Activated CD8-positive, alpha-beta memory T cell treated with anti-CD3 and anti-CD28 coated beads, Interleukin-2, amount 10 ng/mL, durations not matched to agents 7 days and 5 days (primary cell): Measurements from ENCODE around the gene MYBPHL. TPM values are rescaled to one million over a fixed set of nuclear protein-coding genes. Genes with fewer than 3 reads are reported as not detected.
"Not testable (repeated sequence)": the region's sequence is repeated elsewhere in the genome, so short reads cannot be mapped to it uniquely, and the experiment has no call there.

Experiments
- ATAC-seq: fragments of 150-1000 bp; cut with Tn5 transposase; one replicate; pipeline ENCODE4 v1.10.0; 2021; ENCODE audit warnings: moderate library complexity
- CTCF ChIA-PET: fragments of 350-600 bp; sonication (Branson Sonifier 250); formaldehyde crosslinking; loops from one replicate; lab custom pipeline; 2021; ENCODE audit warnings: antibody characterized with exemption; lab: Charles Lee
- DNase-seq: peaks from one replicate; pipeline ENCODE4 v3.0.0-alpha.2; 2020
- H3K27ac Mint-ChIP-seq: one replicate; pipeline ENCODE4 v1.8.0; 2021; ENCODE audit warnings: mild to moderate bottlenecking, mixed read lengths
- H3K27me3 Mint-ChIP-seq: one replicate; pipeline ENCODE4 v1.8.0; 2021; ENCODE audit warnings: mixed read lengths
- H3K36me3 Mint-ChIP-seq: one replicate; pipeline ENCODE4 v1.8.0; 2021; ENCODE audit warnings: mild to moderate bottlenecking, mixed read lengths
- H3K4me1 Mint-ChIP-seq: one replicate; pipeline ENCODE4 v1.8.0; 2021; ENCODE audit warnings: mixed read lengths
- H3K4me3 Mint-ChIP-seq: one replicate; pipeline ENCODE4 v1.8.0; 2021; ENCODE audit warnings: mild to moderate bottlenecking, moderate library complexity, mixed read lengths
- H3K9me3 Mint-ChIP-seq: one replicate; pipeline ENCODE4 v1.8.0; 2022; ENCODE audit warnings: low read depth, mixed read lengths
- total RNA-seq, 2 experiments: library from RNA; stranded (reverse); gene quantifications; one replicate each; pipeline ENCODE4 v1.2.3, GENCODE V29; 2021

Gene MYBPHL
- total RNA-seq, 2 experiments from 2014 or later = not detected

DNA sequence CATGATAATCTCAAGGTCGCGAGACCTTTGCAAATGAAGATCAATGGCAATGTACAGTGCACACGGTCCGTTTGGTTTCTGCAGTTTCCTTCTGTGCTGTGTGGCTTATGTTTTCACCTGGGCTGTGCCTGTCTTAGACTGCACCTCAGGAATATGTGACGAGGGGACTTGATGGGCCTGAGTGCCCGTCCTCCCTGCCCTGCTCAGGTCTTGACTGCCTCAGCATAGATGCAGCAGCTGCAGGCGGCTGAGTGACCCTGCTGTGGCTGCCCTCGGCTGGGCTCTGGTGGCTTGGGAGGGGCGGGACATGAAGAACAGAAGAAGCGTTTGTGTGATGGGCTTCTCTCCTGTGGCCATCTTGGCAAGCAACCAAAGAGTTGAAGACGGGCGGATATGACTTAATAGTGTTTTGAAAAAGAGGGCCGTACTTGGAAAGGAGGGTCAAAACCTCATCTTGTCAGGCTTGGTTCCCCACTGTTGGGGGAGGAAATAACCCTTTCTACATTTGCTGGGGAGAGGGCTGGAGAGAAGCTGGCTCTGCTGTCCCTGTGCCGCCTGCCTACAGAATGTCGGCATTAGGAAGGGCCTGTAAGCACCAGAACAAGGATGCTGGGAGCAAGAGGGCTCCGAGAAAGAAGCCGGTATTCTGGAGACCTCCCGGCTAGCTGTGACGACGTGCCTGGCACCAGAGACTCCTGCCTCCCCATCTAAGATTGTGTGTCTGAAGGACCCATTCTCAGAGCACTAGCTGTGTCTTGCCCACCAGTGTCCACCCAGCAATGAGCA is 7.1 kb downstream of the MYBPHL start:
- H3K36me3 Mint-ChIP-seq = no peaks in the 10 kb centered on the region
- no peak overlapping the region for H3K27ac Mint-ChIP-seq
- peaks cover 22% of the 10 kb centered on the region for H3K27me3 Mint-ChIP-seq
- no peak for DNase-seq
- ATAC-seq = no peak
- H3K4me3 Mint-ChIP-seq = no peak overlapping the region
- peaks cover 5% of the 10 kb centered on the region for H3K4me1 Mint-ChIP-seq
- CTCF ChIA-PET = no interaction called here
- no peaks in the 10 kb centered on the region for H3K9me3 Mint-ChIP-seq

GRCh38 chr1:109298666-109299557 is 7.9 kb downstream of the MYBPHL start:
- no peak overlapping the region for H3K4me3 Mint-ChIP-seq
- H3K4me1 Mint-ChIP-seq = peaks cover 5% of the 10 kb centered on the region
- no peaks in the 10 kb centered on the region for H3K36me3 Mint-ChIP-seq
- H3K27ac Mint-ChIP-seq = no peak overlapping the region
- DNase-seq (no peak), ATAC-seq (no peak)
- no peaks in the 10 kb centered on the region for H3K9me3 Mint-ChIP-seq
- CTCF ChIA-PET = no interaction called here
- peaks cover 30% of the 10 kb centered on the region for H3K27me3 Mint-ChIP-seq

DNA sequence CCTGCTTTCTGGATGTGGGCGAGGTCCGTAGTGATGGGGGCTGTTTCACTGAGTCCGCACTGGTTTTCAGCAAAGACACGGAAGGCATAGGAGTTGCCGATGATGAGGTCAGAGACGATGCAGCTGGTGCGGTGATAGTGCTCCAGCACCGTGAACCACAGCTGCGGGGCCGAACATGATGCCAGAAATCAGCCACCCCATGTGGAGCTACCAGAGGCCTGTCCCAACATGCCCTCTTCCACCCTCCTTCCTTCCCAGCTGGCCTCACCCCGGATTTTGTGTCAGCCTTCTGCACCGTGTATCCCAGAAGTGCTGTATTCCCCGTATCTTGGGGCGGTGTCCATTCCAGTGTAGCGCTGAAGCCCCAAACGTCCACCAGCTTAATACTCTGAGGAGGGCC is 10.0 kb downstream of the MYBPHL start:
- Mint-ChIP-seq H3K9me3 (no peaks in the 10 kb centered on the region), H3K4me3 (no peak overlapping the region), H3K4me1 (peaks cover 5% of the 10 kb centered on the region), H3K36me3 (no peaks in the 10 kb centered on the region), H3K27ac (no peak overlapping the region), H3K27me3 (peaks cover 39% of the 10 kb centered on the region)
- CTCF ChIA-PET = interaction anchor here (0.8 to 2.0 kb wide), 3 partner anchors 9 to 237 kb away, joined by 3 to 6 read pairs (median 4); no protein-coding TSS in a partner anchor
- no peak for ATAC-seq
- DNase-seq = no peak

DNA sequence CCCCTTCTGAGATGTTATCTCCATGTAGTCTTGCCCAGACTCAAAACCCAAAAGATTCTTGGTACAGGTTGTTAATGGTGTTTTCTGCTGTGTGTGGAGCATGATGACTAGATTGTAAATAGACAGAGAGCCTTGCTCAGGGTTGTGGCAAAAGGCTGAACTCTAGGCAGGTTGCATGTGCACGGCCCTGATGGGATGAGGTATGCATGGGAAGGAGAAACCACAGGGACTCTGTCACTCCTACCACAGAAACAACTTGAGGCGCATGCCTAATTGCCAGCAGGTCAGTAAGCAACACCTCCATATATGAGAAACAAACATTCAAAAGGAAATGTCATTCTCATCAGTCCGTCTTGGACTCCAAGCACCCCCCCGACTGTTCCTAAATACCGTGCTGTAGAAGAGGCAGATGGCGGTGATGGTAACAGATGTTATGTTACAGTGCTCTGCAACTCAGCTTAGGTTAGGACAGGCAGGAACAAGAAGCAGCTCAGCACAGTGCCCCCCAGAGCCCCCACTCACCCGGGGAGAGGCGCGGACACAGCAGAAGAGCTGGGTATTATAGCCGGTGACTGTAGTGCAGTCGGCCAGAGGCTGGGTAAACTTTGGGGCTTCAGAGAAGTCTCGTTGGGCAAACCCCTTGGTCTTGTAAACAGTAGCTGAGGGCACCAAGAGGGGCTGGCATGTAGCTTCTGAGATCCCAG is 10.9 kb downstream of the MYBPHL start:
- DNase-seq (no peak), ATAC-seq (no peak)
- H3K27ac Mint-ChIP-seq = no peak overlapping the region
- no peaks in the 10 kb centered on the region for H3K9me3 Mint-ChIP-seq
- H3K4me1 Mint-ChIP-seq = peaks cover 5% of the 10 kb centered on the region
- CTCF ChIA-PET = interaction anchor here (1.3 to 2.0 kb wide), 2 partner anchors 11 to 238 kb away, joined by 4 to 6 read pairs; no protein-coding TSS in a partner anchor
- no peak overlapping the region for H3K4me3 Mint-ChIP-seq
- H3K36me3 Mint-ChIP-seq = no peaks in the 10 kb centered on the region
- peaks cover 40% of the 10 kb centered on the region for H3K27me3 Mint-ChIP-seq

- ATAC-seq (no peak), DNase-seq (no peak)
- CTCF ChIA-PET = no interaction called here
- Mint-ChIP-seq H3K4me1 (peaks cover 5% of the 10 kb centered on the region), H3K27me3 (peaks cover 35% of the 10 kb centered on the region), H3K36me3 (no peaks in the 10 kb centered on the region), H3K27ac (no peak overlapping the region), H3K4me3 (no peak overlapping the region), H3K9me3 (no peaks in the 10 kb centered on the region)
Observed at GRCh38 chr1:109294481-109294880, 12.3 kb downstream of the MYBPHL start.

- Mint-ChIP-seq H3K9me3 (no peaks in the 10 kb centered on the region), H3K27ac (no peak overlapping the region), H3K27me3 (peaks cover 32% of the 10 kb centered on the region), H3K4me3 (no peak overlapping the region), H3K36me3 (no peaks in the 10 kb centered on the region), H3K4me1 (peaks cover 3% of the 10 kb centered on the region)
- ATAC-seq (no peak), DNase-seq (no peak)
- CTCF ChIA-PET = interaction anchor here (1.4 to 1.5 kb wide), 2 partner anchors 15 to 106 kb away, joined by 3 to 4 read pairs; no protein-coding TSS in a partner anchor
Observed at GRCh38 chr1:109293026-109293425, 13.8 kb downstream of the MYBPHL start.

GRCh38 chr1:109292364-109292763 is 14.4 kb downstream of the MYBPHL start:
- no peak for DNase-seq
- no peak overlapping the region for H3K4me3 Mint-ChIP-seq
- H3K4me1 Mint-ChIP-seq = peaks cover 3% of the 10 kb centered on the region
- no peaks in the 10 kb centered on the region for H3K36me3 Mint-ChIP-seq
- no peak overlapping the region for H3K27ac Mint-ChIP-seq
- no peaks in the 10 kb centered on the region for H3K9me3 Mint-ChIP-seq
- no peak for ATAC-seq
- CTCF ChIA-PET = interaction anchor here (1.4 to 1.5 kb wide), 2 partner anchors 15 to 106 kb away, joined by 3 to 4 read pairs; no protein-coding TSS in a partner anchor
- H3K27me3 Mint-ChIP-seq = peaks cover 32% of the 10 kb centered on the region

DNA sequence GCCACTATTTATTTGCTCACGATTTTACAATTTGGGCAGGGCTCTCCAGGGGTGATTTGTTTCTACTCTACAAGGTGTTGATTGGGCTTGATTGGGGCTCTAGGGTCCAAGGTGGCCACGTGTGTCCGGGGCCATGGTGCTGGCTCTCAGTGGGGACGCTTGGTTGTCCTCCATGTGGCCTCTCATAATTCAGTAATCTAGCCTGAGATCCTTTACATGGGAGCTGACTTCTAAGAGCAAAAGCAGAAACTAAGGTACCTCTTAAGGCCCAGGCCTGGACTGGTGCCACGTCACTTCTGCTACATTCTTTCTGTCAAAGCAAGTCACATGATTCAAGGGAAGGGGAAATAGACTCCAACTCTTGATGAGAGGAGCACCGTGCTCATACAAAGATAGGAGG is 15.8 kb downstream of the MYBPHL start:
- ATAC-seq (no peak), DNase-seq (no peak)
- Mint-ChIP-seq H3K36me3 (no peaks in the 10 kb centered on the region), H3K27ac (no peak overlapping the region), H3K4me3 (no peak overlapping the region), H3K4me1 (peaks cover 3% of the 10 kb centered on the region), H3K27me3 (peaks cover 32% of the 10 kb centered on the region), H3K9me3 (no peaks in the 10 kb centered on the region)
- CTCF ChIA-PET = no interaction called here

DNA sequence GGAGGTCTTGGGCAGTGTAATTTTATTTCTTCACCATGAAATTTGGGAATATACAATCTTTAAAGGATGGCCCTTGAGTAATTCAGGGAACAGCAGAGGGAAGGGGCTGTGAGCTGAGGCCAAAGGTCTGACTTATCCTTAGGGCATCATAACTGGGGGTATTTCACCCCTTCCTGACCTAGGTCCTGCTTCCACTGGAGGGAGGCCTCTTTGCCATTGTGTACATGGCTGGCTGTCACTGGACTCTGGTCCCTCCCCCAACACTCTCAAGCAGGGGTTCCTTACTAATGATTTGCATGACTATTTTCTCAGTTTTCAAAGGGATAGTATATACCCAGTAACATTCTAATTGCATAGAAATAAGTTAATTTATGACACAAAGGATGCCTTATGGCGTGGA is 16.7 kb downstream of the MYBPHL start:
- no peak for DNase-seq
- no peak for ATAC-seq

DNA sequence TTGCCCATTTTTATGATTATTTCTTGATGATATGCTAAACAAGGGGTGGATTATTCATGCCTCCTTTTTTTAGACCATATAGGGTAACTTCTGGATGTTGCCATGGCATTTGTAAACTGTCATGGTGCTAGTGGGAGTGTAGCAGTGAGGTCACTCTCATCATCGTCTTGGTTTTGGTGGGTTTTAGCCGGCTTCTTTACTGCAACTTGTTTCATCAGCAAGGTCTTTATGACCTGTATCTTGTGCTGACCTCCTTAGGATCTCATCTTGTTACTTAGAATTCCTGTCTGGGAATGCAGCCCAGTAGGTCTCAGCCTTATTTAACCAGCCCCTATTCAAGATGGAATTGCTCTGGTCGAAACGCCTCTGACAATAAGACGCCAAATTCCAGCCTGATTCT is 20.0 kb downstream of the MYBPHL start:
- DNase-seq, ATAC-seq, CTCF ChIA-PET: not testable (repeated sequence)

More for the DNA sequence above, 16.7 kb downstream of the MYBPHL start:
- Mint-ChIP-seq H3K4me3 (no peak overlapping the region), H3K9me3 (no peaks in the 10 kb centered on the region), H3K36me3 (no peaks in the 10 kb centered on the region), H3K27ac (no peak overlapping the region), H3K27me3 (peaks cover 25% of the 10 kb centered on the region), H3K4me1 (no peaks in the 10 kb centered on the region)
- CTCF ChIA-PET = no interaction called here

DNA sequence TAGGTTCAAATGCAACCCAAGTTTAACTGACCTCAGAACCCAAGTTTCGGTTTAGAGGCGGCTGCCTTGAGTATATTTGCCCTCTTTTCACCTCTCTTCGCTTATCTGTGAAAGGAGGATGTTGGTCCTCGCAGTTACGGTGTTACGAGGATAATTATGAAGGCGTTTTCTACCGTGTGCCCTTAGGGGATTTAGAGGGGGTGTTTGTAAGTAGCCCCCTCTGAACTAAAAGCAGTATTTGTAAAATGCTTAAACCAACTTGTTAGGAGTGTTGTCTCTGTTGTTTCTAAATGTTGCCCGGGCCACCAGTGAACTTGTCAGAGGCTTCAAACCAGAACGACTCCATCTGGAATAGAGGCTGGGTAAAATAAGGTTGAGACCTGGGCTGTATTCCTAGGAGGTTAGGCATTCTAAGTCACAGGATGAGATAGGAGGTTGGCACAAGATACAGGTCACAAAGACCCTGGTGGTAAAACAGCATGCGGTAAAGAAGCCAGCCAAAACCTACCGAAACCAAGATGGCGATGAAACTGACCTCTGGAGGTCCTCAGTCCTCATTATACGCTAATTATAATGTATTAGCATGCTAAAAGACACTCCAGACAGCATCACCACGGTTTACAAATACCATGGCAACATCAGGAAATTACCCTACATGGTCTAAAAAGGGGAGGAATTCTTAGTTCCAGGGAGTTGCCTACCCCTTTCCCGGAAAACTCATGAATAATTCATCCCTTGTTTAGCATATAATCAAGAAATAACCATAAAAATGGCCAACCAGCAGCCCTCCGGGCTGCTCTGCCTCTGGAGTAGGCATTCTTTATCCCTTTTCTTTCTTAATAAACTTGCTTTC is 22.8 kb downstream of the MYBPHL start:
- DNase-seq (peak; percentile 71), ATAC-seq (no peak)
- Mint-ChIP-seq H3K36me3 (peaks cover 15% of the 10 kb centered on the region), H3K27ac (peak overlapping the region; percentile 96), H3K27me3 (peaks cover 3% of the 10 kb centered on the region), H3K9me3 (no peaks in the 10 kb centered on the region), H3K4me3 (peak overlapping the region; percentile 98), H3K4me1 (peaks cover 25% of the 10 kb centered on the region)
- CTCF ChIA-PET = interaction anchor here (0.8 to 9.5 kb wide), 4 partner anchors 108 to 356 kb away, joined by 3 to 196 read pairs (median 3); partner anchors contain the start of gene SORT1

More for the DNA sequence above, 20.0 kb downstream of the MYBPHL start:
- peaks cover 19% of the 10 kb centered on the region for H3K4me1 Mint-ChIP-seq
- H3K4me3 Mint-ChIP-seq, H3K27me3 Mint-ChIP-seq, H3K27ac Mint-ChIP-seq, H3K9me3 Mint-ChIP-seq, H3K36me3 Mint-ChIP-seq: not testable (repeated sequence)
